Measurements from ENCODE around the gene RPL4. TPM values are rescaled to one million over a fixed set of nuclear protein-coding genes. Genes with fewer than 3 reads are reported as not detected.

The RPL4 gene
- total and polyA plus RNA-seq, 2 of the 8 experiments (the other 6 are each of a cell fraction or from before 2014, with no cell fraction given), result 3,950 to 3,973 TPM

DNA sequence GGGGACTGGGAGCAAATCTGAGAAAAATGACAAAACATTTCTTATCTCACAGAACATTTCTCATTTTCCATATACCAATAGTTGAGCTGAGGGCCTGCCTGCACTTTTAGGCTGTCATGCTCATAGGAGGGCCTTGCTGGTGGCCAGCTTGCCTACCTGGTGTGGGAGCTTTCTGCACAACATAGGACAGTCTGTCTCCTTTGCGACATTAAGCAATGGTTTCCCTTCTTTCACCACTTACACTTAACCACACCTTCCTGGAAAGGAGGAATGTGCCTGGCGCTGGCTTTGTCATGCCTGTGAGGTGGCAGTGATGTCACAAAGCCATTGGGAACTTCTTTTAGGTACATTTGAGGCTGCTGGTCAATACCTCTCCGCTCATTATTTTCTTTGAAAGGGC is 12.8 kb downstream of the RPL4 start:
- no peak overlapping the region for H2AFZ ChIP-seq (ENCODE audit: low read length)
- H3K23me2 ChIP-seq (ENCODE audit: low read depth, low read length), result no peaks in the 10 kb centered on the region
- FAIRE-seq (no peak), DNase-seq (ENCODE audit: low read depth in 1 of 2, low spot score in 2 of 2) (no peak)
- peaks cover 11 to 77% (median 39%) of the 10 kb centered on the region in 4 experiments for H3K36me3 ChIP-seq (ENCODE audit: control insufficient read depth in 2 of 4, insufficient read depth in 4 of 4, low read length in 3 of 4)
- CTCF ChIA-PET (ENCODE audit: partially characterized antibody), result interaction anchor here (0.6 to 1.6 kb wide), 5 partner anchors 15 to 248 kb away, joined by 3 to 4 read pairs (median 3); no protein-coding TSS in a partner anchor
- H4K20me1 ChIP-seq (replicated peaks in 1 of 2; ENCODE audit: control insufficient read depth in 1 of 2, insufficient read depth in 2 of 2, low read length in 2 of 2), result no peaks in the 10 kb centered on the region
- H3K4me1 ChIP-seq (replicated peaks in 1 of 4; ENCODE audit: control insufficient read depth in 3 of 4, insufficient read depth in 4 of 4, low read length in 3 of 4), result peaks cover 0 to 2% (median 1%) of the 10 kb centered on the region in 4 experiments; a peak in 3 of 7 replicates
- H3K4me2 ChIP-seq (ENCODE audit: insufficient read depth in 1 of 2, low read depth in 2 of 2, low read length in 2 of 2), result no peak overlapping the region
- H2BK5ac ChIP-seq (ENCODE audit: low read depth, low read length), result no peak overlapping the region
- no peak overlapping the region for H3K18ac ChIP-seq (ENCODE audit: extremely low read depth, low read length)
- H3K23ac ChIP-seq (ENCODE audit: insufficient read length), result no peak overlapping the region
- peaks cover 2% of the 10 kb centered on the region; the same call in 1 of the 2 replicates for H3K79me1 ChIP-seq (ENCODE audit: low read depth, low read length)
- POLR2A ChIA-PET (ENCODE audit: partially characterized antibody), result interaction anchor here (1.4 to 3.8 kb wide), 3 partner anchors 13 to 18 kb away, joined by 3 to 28 read pairs (median 15); partner anchors contain the start of genes RPL4 and ZWILCH
- no peaks in the 10 kb centered on the region; a peak in 1 of 4 replicates for H3K79me2 ChIP-seq (ENCODE audit: control insufficient read depth in 1 of 2, insufficient read depth in 2 of 2, low read length in 2 of 2)
- H4K5ac ChIP-seq (ENCODE audit: insufficient read length, low read depth, low read length), result no peak overlapping the region
- no peaks in the 10 kb centered on the region for H3K9me3 ChIP-seq (ENCODE audit: insufficient read depth in 2 of 2, low read depth in 1 of 2, low read length in 1 of 2)
- no peak overlapping the region for H2BK20ac ChIP-seq (ENCODE audit: low read length)
- H3K27me3 ChIP-seq (replicated peaks in 1 of 4; ENCODE audit: control insufficient read depth in 3 of 4, extremely low read depth in 1 of 4, insufficient read depth in 3 of 4, low read length in 3 of 4), result no peaks in the 10 kb centered on the region
- no peak overlapping the region for H2BK15ac ChIP-seq (ENCODE audit: low read length)
- H3K56ac ChIP-seq (replicated peaks; ENCODE audit: insufficient read length, low read depth, low read length), result no peak overlapping the region
- no peak overlapping the region for H2BK120ac ChIP-seq (replicated peaks; ENCODE audit: low read depth, low read length)
- no peak overlapping the region for H3K14ac ChIP-seq (ENCODE audit: insufficient read length)
- H3K4ac ChIP-seq (replicated peaks; ENCODE audit: insufficient read length, low read depth, low read length), result no peak overlapping the region
- no peak overlapping the region for H3K9ac ChIP-seq (replicated peaks in 1 of 4; ENCODE audit: extremely low read depth in 1 of 4, low read depth in 3 of 4, low read length in 3 of 4)
- H2BK12ac ChIP-seq (ENCODE audit: low read depth, low read length), result no peak overlapping the region
- 89% methylated on average over 3 of the region's 3 CpGs; no CpG with 5 or more reads in 1 of the 2 experiments for WGBS, 2 experiments (ENCODE audit: extremely low coverage in 1 of 2, insufficient coverage in 1 of 2, insufficient read length in 1 of 2, insufficient replicate concordance in 2 of 2, low coverage in 1 of 2, low lambda C conversion rate in 2 of 2, missing lambda C conversion rate in 1 of 2)
- TF ChIP-seq CHD2 (IDR thresholded peaks at IDR 0.05; ENCODE audit: low read length) (no peak), CREB1 (IDR thresholded peaks at IDR 0.05) (0 out of 2 replicates have a peak, but pooled peaks have one; percentile 31)
- no peak overlapping the region for H3K4me3 ChIP-seq (ENCODE audit: extremely low read depth in 1 of 4, insufficient read depth in 2 of 4, low read depth in 3 of 4, low read length in 4 of 4)
- no peak overlapping the region for H3K27ac ChIP-seq (ENCODE audit: low read depth, low read length)
- no peak overlapping the region for H4K8ac ChIP-seq (ENCODE audit: extremely low read depth, insufficient read depth, low read length)
- H2AK5ac ChIP-seq (ENCODE audit: low read depth, low read length), result no peak overlapping the region
- H4K91ac ChIP-seq (replicated peaks; ENCODE audit: insufficient read length, low read length), result no peak overlapping the region
